Gastrocnemius medialis (tissue), 4 donors: ENCODE measurements around the gene CHRD. TPM values are rescaled to one million over a fixed set of nuclear protein-coding genes. Genes with fewer than 3 reads are reported as not detected.

ENCODE experiments used
- ATAC-seq, 2 donors: fragments of 150-250 bp; one replicate each; pipeline ENCODE4 v1.9.1; 2016
- DNase-seq, 2 donors: peaks; one replicate each; pipeline ENCODE4 v3.0.0-alpha.2; 2019
- H3K27ac ChIP-seq, 4 donors: fragments of 200-600 bp; sonication (generic); 1 replicate in 1 of 4; 2 replicates in 3 of 4; pipeline ENCODE4 v1.5.1; 2016 to 2018; ENCODE audit warnings: mild to moderate bottlenecking in 2 of 4, moderate library complexity in 1 of 4
- H3K27me3 ChIP-seq, 3 donors: fragments of 200-600 bp; sonication (generic) in 2 of 3; 1 replicate in 1 of 3; 2 replicates in 2 of 3; pipeline versions ENCODE4 v1.5.1 to v1.6.0; 2016 to 2019; ENCODE audit warnings: mild to moderate bottlenecking in 1 of 3, moderate library complexity in 1 of 3
- H3K36me3 ChIP-seq, 2 donors: fragments of 200-600 bp; sonication (generic) in 1 of 2; one replicate each; pipeline ENCODE4 v1.5.1; 2017 to 2018
- H3K4me1 ChIP-seq, 2 donors: fragments of 200-600 bp; sonication (generic) in 1 of 2; one replicate each; pipeline ENCODE4 v1.5.1; 2016 to 2017; ENCODE audit warnings: mild to moderate bottlenecking in 2 of 2
- H3K4me3 ChIP-seq, 4 donors: fragments of 200-600 bp; sonication (generic) in 3 of 4; 1 replicate in 1 of 4; 2 replicates in 3 of 4; pipeline ENCODE4 v1.5.1; 2016 to 2019; ENCODE audit warnings: mild to moderate bottlenecking in 2 of 4
- H3K9me3 ChIP-seq, 3 donors: fragments of 200-600 bp; sonication (generic) in 2 of 3; 1 replicate in 1 of 3; 2 replicates in 2 of 3; pipeline ENCODE4 v1.5.1; 2016 to 2019
- POLR2A ChIP-seq, 2 donors: fragments of 450-650 bp; IDR thresholded peaks; one replicate each; pipeline ENCODE4 v1.6.1; 2017; ENCODE audit warnings: antibody characterized with exemption in 2 of 2, mild to moderate bottlenecking in 2 of 2, moderate library complexity in 2 of 2
- in situ Hi-C, 4 donors: fragments of 200-750 bp; cut with MboI; loops; one replicate each; pipeline versions ENCODE4 v1.15.0 to v1.8.0; 2017; ENCODE audit warnings: low sequenced_read_pairs in 4 of 4
- intact Hi-C: fragments of 100-400 bp; cut with DNase I; formaldehyde crosslinking; loops from one replicate; pipeline ENCODE4 v1.15.1; 2023; ENCODE audit warnings: low total_unique reads
- total RNA-seq, 4 donors: library from RNA; depleted of rRNA; stranded (reverse); fragments of >200 nt; gene quantifications; one replicate each; pipeline versions ENCODE4 v1.1.0 to v1.2.3, GENCODE V29; 2016
- TF ChIP-seq, protein P1 (sequence below), 5 experiments: fragments of 450-650 bp in 3 of 5; fragments of 200-600 bp in 2 of 5; sonication (generic) in 2 of 5; IDR thresholded peaks in 4 of 5; conservative IDR thresholded peaks in 1 of 5; 1 replicate in 4 of 5; 2 replicates in 1 of 5; pipeline ENCODE4 v1.5.1; 2016 to 2019; ENCODE audit warnings: antibody characterized with exemption in 5 of 5, mild to moderate bottlenecking in 3 of 5, moderate library complexity in 3 of 5

The CHRD gene
- total RNA-seq, 4 donors from 2014 or later = 2.6 to 5.7 (median 3.4) TPM

DNA sequence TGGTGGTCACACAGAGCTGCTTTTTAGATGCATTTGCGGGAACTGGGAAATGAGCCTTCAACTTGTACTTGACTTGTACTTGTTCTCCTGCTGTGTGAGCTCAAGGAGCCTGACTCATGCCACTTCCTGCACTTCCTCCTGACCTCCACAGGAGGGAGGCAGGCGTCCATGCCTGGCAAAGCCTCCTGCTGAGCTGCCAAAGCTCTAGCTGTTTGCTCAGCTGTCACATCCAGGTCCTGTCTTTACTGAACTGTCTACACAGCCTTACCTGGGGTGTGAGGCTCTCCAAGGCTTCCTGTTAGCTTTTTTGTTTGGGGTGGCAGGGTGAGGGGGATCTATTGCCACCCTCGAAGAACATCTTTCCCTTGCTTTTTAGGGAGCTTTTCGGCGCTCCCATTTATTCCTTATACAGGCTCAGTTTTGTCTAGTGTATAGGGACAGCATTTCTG, 8.3 kb upstream of the CHRD start:
- DNase-seq (peak; percentile 71 to 83), ATAC-seq (peak; percentile 95 to 96)
- no peak overlapping the region for H3K27ac ChIP-seq
- H3K27me3 ChIP-seq = no peaks in the 10 kb centered on the region
- in situ Hi-C loops = loop anchor here (5.0 to 25.0 kb wide), 7 partner anchors 141 to 441 kb away; partner anchors contain the start of gene VPS8 (in 1 of the 4)
- peaks cover 0 to 24% of the 10 kb centered on the region in 2 donors for H3K36me3 ChIP-seq
- H3K4me3 ChIP-seq = no peak overlapping the region
- no peak for TF ChIP-seq POLR2A (IDR thresholded peaks at IDR 0.05)
- TF ChIP-seq, protein P1, sequence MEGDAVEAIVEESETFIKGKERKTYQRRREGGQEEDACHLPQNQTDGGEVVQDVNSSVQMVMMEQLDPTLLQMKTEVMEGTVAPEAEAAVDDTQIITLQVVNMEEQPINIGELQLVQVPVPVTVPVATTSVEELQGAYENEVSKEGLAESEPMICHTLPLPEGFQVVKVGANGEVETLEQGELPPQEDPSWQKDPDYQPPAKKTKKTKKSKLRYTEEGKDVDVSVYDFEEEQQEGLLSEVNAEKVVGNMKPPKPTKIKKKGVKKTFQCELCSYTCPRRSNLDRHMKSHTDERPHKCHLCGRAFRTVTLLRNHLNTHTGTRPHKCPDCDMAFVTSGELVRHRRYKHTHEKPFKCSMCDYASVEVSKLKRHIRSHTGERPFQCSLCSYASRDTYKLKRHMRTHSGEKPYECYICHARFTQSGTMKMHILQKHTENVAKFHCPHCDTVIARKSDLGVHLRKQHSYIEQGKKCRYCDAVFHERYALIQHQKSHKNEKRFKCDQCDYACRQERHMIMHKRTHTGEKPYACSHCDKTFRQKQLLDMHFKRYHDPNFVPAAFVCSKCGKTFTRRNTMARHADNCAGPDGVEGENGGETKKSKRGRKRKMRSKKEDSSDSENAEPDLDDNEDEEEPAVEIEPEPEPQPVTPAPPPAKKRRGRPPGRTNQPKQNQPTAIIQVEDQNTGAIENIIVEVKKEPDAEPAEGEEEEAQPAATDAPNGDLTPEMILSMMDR (IDR thresholded peaks at IDR 0.05 in 4 of 5, conservative IDR thresholded peaks at IDR 0.05 in 1 of 5) = peak; percentile 86 to 98 (median 92)
- H3K9me3 ChIP-seq = no peaks in the 10 kb centered on the region
- intact Hi-C loops = loop anchor here (1.0 kb wide), 2 partner anchors 142 to 173 kb away; no protein-coding TSS in a partner anchor
- peaks cover 7 to 13% of the 10 kb centered on the region in 2 donors for H3K4me1 ChIP-seq

DNA sequence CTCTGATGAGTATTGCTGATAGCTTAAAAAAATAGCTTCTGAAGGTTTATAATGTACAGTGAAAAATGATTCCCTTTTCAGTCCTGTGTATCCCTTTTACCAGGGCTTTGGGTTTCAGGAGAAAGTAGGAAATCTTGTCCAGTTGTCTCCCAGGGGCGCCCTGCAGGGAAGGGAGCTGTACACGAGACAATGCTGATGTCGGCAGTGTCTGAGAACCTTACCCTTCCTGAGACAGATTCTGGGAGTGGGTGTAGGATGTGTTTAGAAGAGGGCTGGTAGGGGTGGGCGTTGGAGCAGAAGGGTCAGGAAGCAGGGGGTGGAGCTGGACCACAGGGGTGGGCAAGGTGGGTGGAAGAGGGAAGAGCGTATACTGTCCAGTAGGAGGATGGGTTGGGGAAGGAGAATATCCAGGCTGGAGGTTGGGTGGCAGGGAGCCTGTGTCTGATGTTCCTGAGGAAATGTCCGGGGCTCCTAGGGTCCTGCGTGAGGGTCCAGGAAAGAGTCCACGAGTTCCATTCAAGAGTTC, 7.5 kb upstream of the CHRD start:
- Histone ChIP-seq H3K9me3 (no peaks in the 10 kb centered on the region), H3K4me3 (no peak overlapping the region), H3K27me3 (no peaks in the 10 kb centered on the region), H3K27ac (no peak overlapping the region), H3K4me1 (peaks cover 7 to 13% of the 10 kb centered on the region in 2 donors), H3K36me3 (peaks cover 0 to 17% of the 10 kb centered on the region in 2 donors)
- in situ Hi-C loops (loop anchor here (5.0 to 25.0 kb wide), 7 partner anchors 140 to 440 kb away; partner anchors contain the start of gene VPS8 (in 1 of the 4)), intact Hi-C loops (no loop called here)
- no peak for TF ChIP-seq POLR2A (IDR thresholded peaks at IDR 0.05)
- TF ChIP-seq, protein P1 (IDR thresholded peaks at IDR 0.05 in 4 of 5, conservative IDR thresholded peaks at IDR 0.05 in 1 of 5) = no peak
- ATAC-seq (no peak), DNase-seq (no peak)

DNA sequence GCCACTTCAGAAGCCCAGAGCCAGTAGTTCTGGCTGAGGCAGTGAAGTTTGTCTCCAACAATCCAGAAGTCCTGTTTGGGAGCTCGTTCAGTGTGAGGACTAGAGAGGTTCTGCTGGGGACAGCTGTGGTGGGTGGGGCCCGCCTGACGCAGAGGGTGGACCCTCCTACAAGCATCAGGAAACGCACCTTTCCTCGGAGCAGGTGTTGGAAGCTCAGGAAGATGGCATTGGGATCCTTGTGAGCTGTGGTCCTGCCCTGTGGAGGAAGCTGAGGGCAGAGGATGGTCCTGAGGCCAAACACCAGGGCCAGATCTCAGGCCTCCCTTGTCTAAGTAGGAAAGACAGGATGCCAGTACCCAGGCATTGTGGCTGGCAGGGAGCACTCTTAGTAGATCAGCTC, 6.9 kb upstream of the CHRD start:
- intact Hi-C loops (no loop called here), in situ Hi-C loops (loop anchor here (5.0 to 25.0 kb wide), 7 partner anchors 139 to 439 kb away; partner anchors contain the start of gene VPS8 (in 1 of the 4))
- peaks cover 10 to 17% of the 10 kb centered on the region in 2 donors for H3K4me1 ChIP-seq
- TF ChIP-seq, protein P1 (IDR thresholded peaks at IDR 0.05 in 4 of 5, conservative IDR thresholded peaks at IDR 0.05 in 1 of 5) = no peak
- no peak for TF ChIP-seq POLR2A (IDR thresholded peaks at IDR 0.05)
- H3K9me3 ChIP-seq = no peaks in the 10 kb centered on the region
- H3K27me3 ChIP-seq = no peaks in the 10 kb centered on the region
- no peak overlapping the region for H3K27ac ChIP-seq
- no peak for ATAC-seq
- DNase-seq = no peak
- H3K36me3 ChIP-seq = peaks cover 0 to 14% of the 10 kb centered on the region in 2 donors
- no peak overlapping the region for H3K4me3 ChIP-seq

DNA sequence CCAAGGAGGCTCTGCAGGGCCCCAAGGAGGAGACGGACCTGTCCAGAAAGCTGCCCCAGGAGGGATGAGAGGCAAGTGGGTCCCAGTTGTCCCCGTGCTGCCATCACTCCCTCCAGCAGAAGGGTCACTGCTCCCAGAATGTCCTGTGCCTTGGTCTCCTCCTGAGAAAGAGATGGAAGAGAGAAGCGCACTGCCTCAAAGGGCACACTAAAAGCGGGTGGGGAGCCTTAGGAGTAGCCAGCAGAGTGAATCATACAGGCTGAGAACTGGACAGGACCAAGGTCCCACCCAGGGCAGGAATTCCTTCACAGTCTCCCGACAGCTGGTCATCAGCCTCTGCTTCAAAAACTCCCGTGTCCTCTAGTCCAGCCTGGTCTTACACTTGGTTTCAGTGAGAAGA, 6.4 kb upstream of the CHRD start:
- in situ Hi-C loops = loop anchor here (5.0 to 25.0 kb wide), 7 partner anchors 139 to 439 kb away; partner anchors contain the start of gene VPS8 (in 1 of the 4)
- Histone ChIP-seq H3K27me3 (no peaks in the 10 kb centered on the region), H3K36me3 (peaks cover 0 to 9% of the 10 kb centered on the region in 2 donors), H3K4me1 (peaks cover 15 to 19% of the 10 kb centered on the region in 2 donors), H3K27ac (no peak overlapping the region), H3K9me3 (no peaks in the 10 kb centered on the region), H3K4me3 (no peak overlapping the region)
- TF ChIP-seq, protein P1 (IDR thresholded peaks at IDR 0.05 in 4 of 5, conservative IDR thresholded peaks at IDR 0.05 in 1 of 5) = no peak
- no peak for TF ChIP-seq POLR2A (IDR thresholded peaks at IDR 0.05)
- DNase-seq (peak in 1 of 2 donors; percentile 34), ATAC-seq (no peak)
- intact Hi-C loops = no loop called here
